ENCODE measurements around the gene TOR1AIP1. TPM values are rescaled to one million over a fixed set of nuclear protein-coding genes. Genes with fewer than 3 reads are reported as not detected.

Gene TOR1AIP1
- total RNA-seq, 1 experiment from 2014 or later, result 17.3 TPM

DNA sequence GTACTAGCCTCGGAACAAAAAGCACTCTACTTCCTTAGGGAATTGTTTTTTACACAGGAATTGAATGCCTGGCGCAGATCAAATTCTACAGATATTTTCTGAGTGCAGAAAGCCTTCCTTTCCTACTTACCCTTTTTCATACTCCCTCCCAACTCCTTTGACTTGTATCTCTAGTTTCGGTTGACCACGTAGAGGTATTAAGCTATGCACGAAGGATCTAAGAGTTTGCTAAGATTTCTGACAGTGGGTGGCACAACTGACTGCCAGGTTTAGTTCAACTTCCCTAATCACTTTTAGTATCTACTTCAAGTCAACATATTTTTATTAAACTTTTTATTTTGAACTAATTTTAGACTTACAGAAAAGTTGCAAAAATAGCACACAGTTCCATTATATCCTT, 9.5 kb upstream of the TOR1AIP1 start:
- peaks cover 22% of the 10 kb centered on the region for H3K36me3 Mint-ChIP-seq
- CTCF ChIA-PET, result no interaction called here
- POLR2A ChIA-PET, result no interaction called here
- H3K4me1 Mint-ChIP-seq, result peaks cover 10% of the 10 kb centered on the region
- ATAC-seq, result no peak
- TF ChIP-seq, protein P1, sequence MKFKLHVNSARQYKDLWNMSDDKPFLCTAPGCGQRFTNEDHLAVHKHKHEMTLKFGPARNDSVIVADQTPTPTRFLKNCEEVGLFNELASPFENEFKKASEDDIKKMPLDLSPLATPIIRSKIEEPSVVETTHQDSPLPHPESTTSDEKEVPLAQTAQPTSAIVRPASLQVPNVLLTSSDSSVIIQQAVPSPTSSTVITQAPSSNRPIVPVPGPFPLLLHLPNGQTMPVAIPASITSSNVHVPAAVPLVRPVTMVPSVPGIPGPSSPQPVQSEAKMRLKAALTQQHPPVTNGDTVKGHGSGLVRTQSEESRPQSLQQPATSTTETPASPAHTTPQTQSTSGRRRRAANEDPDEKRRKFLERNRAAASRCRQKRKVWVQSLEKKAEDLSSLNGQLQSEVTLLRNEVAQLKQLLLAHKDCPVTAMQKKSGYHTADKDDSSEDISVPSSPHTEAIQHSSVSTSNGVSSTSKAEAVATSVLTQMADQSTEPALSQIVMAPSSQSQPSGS (CRISPR knock-in tag; IDR thresholded peaks at IDR 0.05; ENCODE audit: borderline replicate concordance, low read depth), result no peak
- TF ChIP-seq, protein P2, sequence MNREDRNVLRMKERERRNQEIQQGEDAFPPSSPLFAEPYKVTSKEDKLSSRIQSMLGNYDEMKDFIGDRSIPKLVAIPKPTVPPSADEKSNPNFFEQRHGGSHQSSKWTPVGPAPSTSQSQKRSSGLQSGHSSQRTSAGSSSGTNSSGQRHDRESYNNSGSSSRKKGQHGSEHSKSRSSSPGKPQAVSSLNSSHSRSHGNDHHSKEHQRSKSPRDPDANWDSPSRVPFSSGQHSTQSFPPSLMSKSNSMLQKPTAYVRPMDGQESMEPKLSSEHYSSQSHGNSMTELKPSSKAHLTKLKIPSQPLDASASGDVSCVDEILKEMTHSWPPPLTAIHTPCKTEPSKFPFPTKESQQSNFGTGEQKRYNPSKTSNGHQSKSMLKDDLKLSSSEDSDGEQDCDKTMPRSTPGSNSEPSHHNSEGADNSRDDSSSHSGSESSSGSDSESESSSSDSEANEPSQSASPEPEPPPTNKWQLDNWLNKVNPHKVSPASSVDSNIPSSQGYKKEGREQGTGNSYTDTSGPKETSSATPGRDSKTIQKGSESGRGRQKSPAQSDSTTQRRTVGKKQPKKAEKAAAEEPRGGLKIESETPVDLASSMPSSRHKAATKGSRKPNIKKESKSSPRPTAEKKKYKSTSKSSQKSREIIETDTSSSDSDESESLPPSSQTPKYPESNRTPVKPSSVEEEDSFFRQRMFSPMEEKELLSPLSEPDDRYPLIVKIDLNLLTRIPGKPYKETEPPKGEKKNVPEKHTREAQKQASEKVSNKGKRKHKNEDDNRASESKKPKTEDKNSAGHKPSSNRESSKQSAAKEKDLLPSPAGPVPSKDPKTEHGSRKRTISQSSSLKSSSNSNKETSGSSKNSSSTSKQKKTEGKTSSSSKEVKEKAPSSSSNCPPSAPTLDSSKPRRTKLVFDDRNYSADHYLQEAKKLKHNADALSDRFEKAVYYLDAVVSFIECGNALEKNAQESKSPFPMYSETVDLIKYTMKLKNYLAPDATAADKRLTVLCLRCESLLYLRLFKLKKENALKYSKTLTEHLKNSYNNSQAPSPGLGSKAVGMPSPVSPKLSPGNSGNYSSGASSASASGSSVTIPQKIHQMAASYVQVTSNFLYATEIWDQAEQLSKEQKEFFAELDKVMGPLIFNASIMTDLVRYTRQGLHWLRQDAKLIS (CRISPR knock-in tag; IDR thresholded peaks at IDR 0.05; ENCODE audit: borderline replicate concordance), result no peak
- TF ChIP-seq, protein P3, sequence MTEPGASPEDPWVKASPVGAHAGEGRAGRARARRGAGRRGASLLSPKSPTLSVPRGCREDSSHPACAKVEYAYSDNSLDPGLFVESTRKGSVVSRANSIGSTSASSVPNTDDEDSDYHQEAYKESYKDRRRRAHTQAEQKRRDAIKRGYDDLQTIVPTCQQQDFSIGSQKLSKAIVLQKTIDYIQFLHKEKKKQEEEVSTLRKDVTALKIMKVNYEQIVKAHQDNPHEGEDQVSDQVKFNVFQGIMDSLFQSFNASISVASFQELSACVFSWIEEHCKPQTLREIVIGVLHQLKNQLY (CRISPR knock-in tag; IDR thresholded peaks at IDR 0.05), result no peak
- TF ChIP-seq EMX1 (CRISPR knock-in tag; IDR thresholded peaks at IDR 0.05), result no peak
- TF ChIP-seq ZNF416 (CRISPR knock-in tag; IDR thresholded peaks at IDR 0.05), result no peak
- TF ChIP-seq, protein P4, sequence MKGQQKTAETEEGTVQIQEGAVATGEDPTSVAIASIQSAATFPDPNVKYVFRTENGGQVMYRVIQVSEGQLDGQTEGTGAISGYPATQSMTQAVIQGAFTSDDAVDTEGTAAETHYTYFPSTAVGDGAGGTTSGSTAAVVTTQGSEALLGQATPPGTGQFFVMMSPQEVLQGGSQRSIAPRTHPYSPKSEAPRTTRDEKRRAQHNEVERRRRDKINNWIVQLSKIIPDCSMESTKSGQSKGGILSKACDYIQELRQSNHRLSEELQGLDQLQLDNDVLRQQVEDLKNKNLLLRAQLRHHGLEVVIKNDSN (CRISPR knock-in tag; IDR thresholded peaks at IDR 0.05), result no peak
- no peak for TF ChIP-seq SOX15 (CRISPR knock-in tag; IDR thresholded peaks at IDR 0.05)
- TF ChIP-seq, protein P5, sequence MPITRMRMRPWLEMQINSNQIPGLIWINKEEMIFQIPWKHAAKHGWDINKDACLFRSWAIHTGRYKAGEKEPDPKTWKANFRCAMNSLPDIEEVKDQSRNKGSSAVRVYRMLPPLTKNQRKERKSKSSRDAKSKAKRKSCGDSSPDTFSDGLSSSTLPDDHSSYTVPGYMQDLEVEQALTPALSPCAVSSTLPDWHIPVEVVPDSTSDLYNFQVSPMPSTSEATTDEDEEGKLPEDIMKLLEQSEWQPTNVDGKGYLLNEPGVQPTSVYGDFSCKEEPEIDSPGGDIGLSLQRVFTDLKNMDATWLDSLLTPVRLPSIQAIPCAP (CRISPR knock-in tag; IDR thresholded peaks at IDR 0.05), result no peak
- TF ChIP-seq IRF2 (CRISPR knock-in tag; IDR thresholded peaks at IDR 0.05; ENCODE audit: borderline replicate concordance, low read depth), result no peak
- TF ChIP-seq JUN (CRISPR knock-in tag; IDR thresholded peaks at IDR 0.05), result no peak
- TF ChIP-seq, protein P6, sequence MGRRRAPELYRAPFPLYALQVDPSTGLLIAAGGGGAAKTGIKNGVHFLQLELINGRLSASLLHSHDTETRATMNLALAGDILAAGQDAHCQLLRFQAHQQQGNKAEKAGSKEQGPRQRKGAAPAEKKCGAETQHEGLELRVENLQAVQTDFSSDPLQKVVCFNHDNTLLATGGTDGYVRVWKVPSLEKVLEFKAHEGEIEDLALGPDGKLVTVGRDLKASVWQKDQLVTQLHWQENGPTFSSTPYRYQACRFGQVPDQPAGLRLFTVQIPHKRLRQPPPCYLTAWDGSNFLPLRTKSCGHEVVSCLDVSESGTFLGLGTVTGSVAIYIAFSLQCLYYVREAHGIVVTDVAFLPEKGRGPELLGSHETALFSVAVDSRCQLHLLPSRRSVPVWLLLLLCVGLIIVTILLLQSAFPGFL (CRISPR knock-in tag; IDR thresholded peaks at IDR 0.05; ENCODE audit: borderline replicate concordance), result no peak
- H3K4me3 Mint-ChIP-seq, result no peak overlapping the region
- no peaks in the 10 kb centered on the region for H3K9me3 Mint-ChIP-seq
- DNase-seq (ENCODE audit: low spot score), result no peak
- no peaks in the 10 kb centered on the region for H3K27me3 Mint-ChIP-seq (ENCODE audit: low read depth)
- H3K27ac Mint-ChIP-seq, result no peak overlapping the region

DNA sequence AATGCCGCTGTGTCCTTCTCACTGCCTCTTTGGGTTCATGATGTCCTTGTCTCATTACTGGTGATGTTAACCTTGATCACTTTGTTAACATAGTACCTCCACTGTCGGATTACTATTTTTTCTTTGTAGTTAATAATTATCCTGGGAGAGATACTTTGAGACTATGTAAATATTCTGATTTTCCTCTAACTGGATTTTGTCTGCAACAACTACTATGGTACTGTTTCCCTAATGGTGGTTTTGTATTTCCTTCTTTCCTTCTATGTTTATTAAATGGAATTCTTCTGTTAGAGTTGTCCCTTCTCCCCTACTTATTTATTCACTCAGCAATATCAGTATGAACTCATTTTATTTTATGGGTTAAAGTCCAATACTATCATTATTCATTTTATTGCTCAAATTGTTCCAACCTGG, 8.6 kb upstream of the TOR1AIP1 start:
- no peak overlapping the region for H3K4me3 Mint-ChIP-seq
- no peaks in the 10 kb centered on the region for H3K9me3 Mint-ChIP-seq
- ChIA-PET CTCF (no interaction called here), POLR2A (no interaction called here)
- TF ChIP-seq ZNF317 (CRISPR knock-in tag; IDR thresholded peaks at IDR 0.05; ENCODE audit: borderline replicate concordance, low read depth), result no peak
- TF ChIP-seq, protein P7, sequence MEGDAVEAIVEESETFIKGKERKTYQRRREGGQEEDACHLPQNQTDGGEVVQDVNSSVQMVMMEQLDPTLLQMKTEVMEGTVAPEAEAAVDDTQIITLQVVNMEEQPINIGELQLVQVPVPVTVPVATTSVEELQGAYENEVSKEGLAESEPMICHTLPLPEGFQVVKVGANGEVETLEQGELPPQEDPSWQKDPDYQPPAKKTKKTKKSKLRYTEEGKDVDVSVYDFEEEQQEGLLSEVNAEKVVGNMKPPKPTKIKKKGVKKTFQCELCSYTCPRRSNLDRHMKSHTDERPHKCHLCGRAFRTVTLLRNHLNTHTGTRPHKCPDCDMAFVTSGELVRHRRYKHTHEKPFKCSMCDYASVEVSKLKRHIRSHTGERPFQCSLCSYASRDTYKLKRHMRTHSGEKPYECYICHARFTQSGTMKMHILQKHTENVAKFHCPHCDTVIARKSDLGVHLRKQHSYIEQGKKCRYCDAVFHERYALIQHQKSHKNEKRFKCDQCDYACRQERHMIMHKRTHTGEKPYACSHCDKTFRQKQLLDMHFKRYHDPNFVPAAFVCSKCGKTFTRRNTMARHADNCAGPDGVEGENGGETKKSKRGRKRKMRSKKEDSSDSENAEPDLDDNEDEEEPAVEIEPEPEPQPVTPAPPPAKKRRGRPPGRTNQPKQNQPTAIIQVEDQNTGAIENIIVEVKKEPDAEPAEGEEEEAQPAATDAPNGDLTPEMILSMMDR (IDR thresholded peaks at IDR 0.05), result no peak
- TF ChIP-seq NFYB (CRISPR knock-in tag; conservative IDR thresholded peaks at IDR 0.05; ENCODE audit: low read depth), result no peak
- no peak for TF ChIP-seq ELF4 (CRISPR knock-in tag; IDR thresholded peaks at IDR 0.05; ENCODE audit: low read depth)
- TF ChIP-seq ZNF671 (CRISPR knock-in tag; IDR thresholded peaks at IDR 0.05), result no peak
- TF ChIP-seq, protein P8, sequence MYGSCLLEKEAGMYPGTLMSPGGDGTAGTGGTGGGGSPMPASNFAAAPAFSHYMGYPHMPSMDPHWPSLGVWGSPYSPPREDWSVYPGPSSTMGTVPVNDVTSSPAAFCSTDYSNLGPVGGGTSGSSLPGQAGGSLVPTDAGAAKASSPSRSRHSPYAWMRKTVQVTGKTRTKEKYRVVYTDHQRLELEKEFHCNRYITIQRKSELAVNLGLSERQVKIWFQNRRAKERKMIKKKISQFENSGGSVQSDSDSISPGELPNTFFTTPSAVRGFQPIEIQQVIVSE (CRISPR knock-in tag; IDR thresholded peaks at IDR 0.05; ENCODE audit: borderline replicate concordance), result no peak
- TF ChIP-seq, protein P9, sequence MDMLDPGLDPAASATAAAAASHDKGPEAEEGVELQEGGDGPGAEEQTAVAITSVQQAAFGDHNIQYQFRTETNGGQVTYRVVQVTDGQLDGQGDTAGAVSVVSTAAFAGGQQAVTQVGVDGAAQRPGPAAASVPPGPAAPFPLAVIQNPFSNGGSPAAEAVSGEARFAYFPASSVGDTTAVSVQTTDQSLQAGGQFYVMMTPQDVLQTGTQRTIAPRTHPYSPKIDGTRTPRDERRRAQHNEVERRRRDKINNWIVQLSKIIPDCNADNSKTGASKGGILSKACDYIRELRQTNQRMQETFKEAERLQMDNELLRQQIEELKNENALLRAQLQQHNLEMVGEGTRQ (CRISPR knock-in tag; IDR thresholded peaks at IDR 0.05), result no peak
- TF ChIP-seq, protein P10, sequence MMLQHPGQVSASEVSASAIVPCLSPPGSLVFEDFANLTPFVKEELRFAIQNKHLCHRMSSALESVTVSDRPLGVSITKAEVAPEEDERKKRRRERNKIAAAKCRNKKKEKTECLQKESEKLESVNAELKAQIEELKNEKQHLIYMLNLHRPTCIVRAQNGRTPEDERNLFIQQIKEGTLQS (CRISPR knock-in tag; conservative IDR thresholded peaks at IDR 0.05), result no peak
- H3K27me3 Mint-ChIP-seq (ENCODE audit: low read depth), result no peaks in the 10 kb centered on the region
- peaks cover 19% of the 10 kb centered on the region for H3K36me3 Mint-ChIP-seq
- ATAC-seq (no peak), DNase-seq (ENCODE audit: low spot score) (no peak)
- no peak overlapping the region for H3K27ac Mint-ChIP-seq
- peaks cover 9% of the 10 kb centered on the region for H3K4me1 Mint-ChIP-seq

All from WTC11 (cell line).